ENCODE measurements around the gene TLE1.

DNA sequence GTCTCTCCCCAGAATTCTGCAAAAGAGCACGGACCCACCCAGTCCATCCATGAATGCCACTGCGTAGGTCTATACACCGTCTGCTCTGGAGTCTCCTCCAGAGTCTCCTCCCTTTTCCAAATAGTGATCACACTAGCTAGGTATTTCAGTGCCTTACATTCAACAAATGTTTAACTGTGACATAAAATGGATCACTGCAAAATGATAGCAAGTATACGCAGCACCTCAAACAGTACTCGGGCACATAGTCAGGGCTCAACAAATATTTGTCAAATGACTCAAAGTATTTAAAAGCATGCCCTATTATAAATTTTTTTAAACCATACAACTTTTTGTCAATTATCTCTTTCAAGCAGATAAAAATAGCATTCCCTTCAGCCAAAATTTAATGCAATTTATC, 60.5 kb downstream of the TLE1 start:
- TF ChIP-seq, protein P1, sequence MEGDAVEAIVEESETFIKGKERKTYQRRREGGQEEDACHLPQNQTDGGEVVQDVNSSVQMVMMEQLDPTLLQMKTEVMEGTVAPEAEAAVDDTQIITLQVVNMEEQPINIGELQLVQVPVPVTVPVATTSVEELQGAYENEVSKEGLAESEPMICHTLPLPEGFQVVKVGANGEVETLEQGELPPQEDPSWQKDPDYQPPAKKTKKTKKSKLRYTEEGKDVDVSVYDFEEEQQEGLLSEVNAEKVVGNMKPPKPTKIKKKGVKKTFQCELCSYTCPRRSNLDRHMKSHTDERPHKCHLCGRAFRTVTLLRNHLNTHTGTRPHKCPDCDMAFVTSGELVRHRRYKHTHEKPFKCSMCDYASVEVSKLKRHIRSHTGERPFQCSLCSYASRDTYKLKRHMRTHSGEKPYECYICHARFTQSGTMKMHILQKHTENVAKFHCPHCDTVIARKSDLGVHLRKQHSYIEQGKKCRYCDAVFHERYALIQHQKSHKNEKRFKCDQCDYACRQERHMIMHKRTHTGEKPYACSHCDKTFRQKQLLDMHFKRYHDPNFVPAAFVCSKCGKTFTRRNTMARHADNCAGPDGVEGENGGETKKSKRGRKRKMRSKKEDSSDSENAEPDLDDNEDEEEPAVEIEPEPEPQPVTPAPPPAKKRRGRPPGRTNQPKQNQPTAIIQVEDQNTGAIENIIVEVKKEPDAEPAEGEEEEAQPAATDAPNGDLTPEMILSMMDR (IDR thresholded peaks at IDR 0.05; ENCODE audit: insufficient read depth, low read length), result no peak
- no peak for TF ChIP-seq POLR2AphosphoS5 (IDR thresholded peaks at IDR 0.05; ENCODE audit: low read depth)
